GM19193 (cell line): ENCODE data around the gene SNX9.

Experiments used
- POLR2A ChIP-seq: IDR thresholded peaks from 4 replicates; pipeline ENCODE4 v1.6.1; 2011; ENCODE audit not compliant: insufficient read depth, insufficient read length; ENCODE audit errors: extremely low read depth

The SNX9 gene

GRCh38 chr6:157884756-157885155 is 61.7 kb downstream of the SNX9 start:
- no peak for TF ChIP-seq POLR2A

GRCh38 chr6:157885211-157885788 is 62.3 kb downstream of the SNX9 start:
- no peak for TF ChIP-seq POLR2A

GRCh38 chr6:157885876-157886275 is 62.8 kb downstream of the SNX9 start:
- TF ChIP-seq POLR2A = no peak

- no peak for TF ChIP-seq POLR2A
Measured at GRCh38 chr6:157887892-157888291, 64.8 kb downstream of the SNX9 start.

GRCh38 chr6:157891544-157892362 is 68.7 kb downstream of the SNX9 start:
- no peak for TF ChIP-seq POLR2A

GRCh38 chr6:157892363-157892877 is 69.4 kb downstream of the SNX9 start:
- no peak for TF ChIP-seq POLR2A

- TF ChIP-seq POLR2A = no peak
Measured at GRCh38 chr6:157893238-157893637, 70.2 kb downstream of the SNX9 start.

- no peak for TF ChIP-seq POLR2A
Measured at GRCh38 chr6:157895585-157895984, 72.5 kb downstream of the SNX9 start.

- no peak for TF ChIP-seq POLR2A
Measured at GRCh38 chr6:157896932-157897331, 73.9 kb downstream of the SNX9 start.

- TF ChIP-seq POLR2A = no peak
Measured at GRCh38 chr6:157898169-157898568, 75.1 kb downstream of the SNX9 start.

GRCh38 chr6:157898640-157899039 is 75.6 kb downstream of the SNX9 start:
- TF ChIP-seq POLR2A = no peak

- no peak for TF ChIP-seq POLR2A
Measured at GRCh38 chr6:157904999-157905398, 82.0 kb downstream of the SNX9 start.

- no peak for TF ChIP-seq POLR2A
Measured at GRCh38 chr6:157905590-157906342, 82.7 kb downstream of the SNX9 start.

- TF ChIP-seq POLR2A = no peak
Measured at GRCh38 chr6:157906537-157907061, 83.6 kb downstream of the SNX9 start.

GRCh38 chr6:157907651-157908050 is 84.6 kb downstream of the SNX9 start:
- TF ChIP-seq POLR2A = no peak

GRCh38 chr6:157908369-157909281 is 85.6 kb downstream of the SNX9 start:
- no peak for TF ChIP-seq POLR2A
